HEK293 (cell line): ENCODE results near the gene BORCS6.

Experiments
- CTCF ChIA-PET: fragments of 350-600 bp; formaldehyde crosslinking; extraction: SDS; loops from one replicate; lab custom pipeline; 2021; ENCODE audit warnings: antibody characterized with exemption; lab: Yijun Ruan, JAX
- POLR2A ChIA-PET: fragments of 300-600 bp; formaldehyde crosslinking; extraction: SDS; loops from one replicate; lab custom pipeline; 2020; ENCODE audit warnings: antibody characterized with exemption, inconsistent platforms; lab: Yijun Ruan, JAX
- H3K27ac ChIP-seq: fragments of 200-500 bp; sonication (Bioruptor generic); 2 replicates; pipeline ENCODE4 v1.5.1; 2014; ENCODE audit warnings: low read depth, low read length, control low read depth, inconsistent platforms; ENCODE audit errors: extremely low read depth
- H3K36me3 ChIP-seq, 2 experiments: fragments of 200-500 bp in 1 of 2; sonication (Bioruptor generic) in 1 of 2; 1 replicate in 1 of 2; 2 replicates in 1 of 2; pipeline ENCODE4 v1.5.1; 2014 to 2017; ENCODE audit warnings: inconsistent platforms in 2 of 2, low read length in 2 of 2; ENCODE audit not compliant: control insufficient read depth in 2 of 2, insufficient read depth in 1 of 2
- H3K4me1 ChIP-seq: fragments of 200-500 bp; sonication (Bioruptor generic); 2 replicates; pipeline ENCODE4 v1.5.1; 2014; ENCODE audit warnings: mild to moderate bottlenecking, low read length, inconsistent platforms; ENCODE audit not compliant: control insufficient read depth, insufficient read depth
- H3K4me3 ChIP-seq: 2 replicates; pipeline ENCODE4 v1.5.1; 2011; ENCODE audit warnings: low read depth, mild to moderate bottlenecking, control low read depth, low read length, moderate library complexity
- H3K9me3 ChIP-seq: fragments of 200-500 bp; sonication (Bioruptor generic); 2 replicates; pipeline ENCODE4 v1.5.1; 2014; ENCODE audit warnings: low read depth, low read length, inconsistent platforms; ENCODE audit not compliant: control insufficient read depth, insufficient read depth
- KLF1 ChIP-seq: fragments of 450-650 bp; formaldehyde crosslinking; IDR thresholded peaks from 2 replicates; pipeline ENCODE4 v1.5.1; 2016; ENCODE audit warnings: missing biosample characterization, missing genetic modification characterization
- KLF10 ChIP-seq: fragments of 450-650 bp; IDR thresholded peaks from 2 replicates; pipeline ENCODE4 v1.5.1; 2018; ENCODE audit warnings: missing biosample characterization, mild to moderate bottlenecking, missing genetic modification characterization
- OSR2 ChIP-seq: fragments of 450-650 bp; formaldehyde crosslinking; IDR thresholded peaks from 2 replicates; pipeline ENCODE4 v1.5.1; 2016; ENCODE audit warnings: missing biosample characterization, missing genetic modification characterization
- PBX3 ChIP-seq: sonication (generic); formaldehyde crosslinking; IDR thresholded peaks from 2 replicates; pipeline ENCODE4 v1.8.1; 2022; ENCODE audit warnings: mild to moderate bottlenecking, moderate library complexity, missing genetic modification reagents
- SETDB1 ChIP-seq: IDR thresholded peaks from one replicate; pipeline ENCODE4 v1.6.1; 2017; ENCODE audit warnings: mild to moderate bottlenecking, low read length, moderate library complexity, mixed read lengths; ENCODE audit not compliant: insufficient read length
- YY1 ChIP-seq: fragments of 450-650 bp; formaldehyde crosslinking; IDR thresholded peaks from 2 replicates; pipeline ENCODE4 v1.5.1; 2018; ENCODE audit warnings: missing biosample characterization, missing genetic modification characterization
- YY2 ChIP-seq: fragments of 450-650 bp; formaldehyde crosslinking; IDR thresholded peaks from 2 replicates; pipeline ENCODE4 v1.5.1; 2016; ENCODE audit warnings: missing biosample characterization, missing genetic modification characterization
- ZBTB17 ChIP-seq: fragments of 450-650 bp; formaldehyde crosslinking; IDR thresholded peaks from 2 replicates; pipeline ENCODE4 v1.5.1; 2016; ENCODE audit warnings: missing biosample characterization, missing genetic modification characterization
- ZBTB20 ChIP-seq: fragments of 450-650 bp; formaldehyde crosslinking; IDR thresholded peaks from 2 replicates; pipeline ENCODE4 v1.5.1; 2016; ENCODE audit warnings: missing biosample characterization, missing genetic modification characterization
- ZBTB7A ChIP-seq: fragments of 450-650 bp; formaldehyde crosslinking; IDR thresholded peaks from 2 replicates; pipeline ENCODE4 v1.5.1; 2016; ENCODE audit warnings: low read depth, missing biosample characterization, missing genetic modification characterization
- ZEB2 ChIP-seq: fragments of 450-650 bp; formaldehyde crosslinking; IDR thresholded peaks from 2 replicates; pipeline ENCODE4 v1.5.1; 2016; ENCODE audit warnings: missing biosample characterization, missing genetic modification characterization
- ZFHX2 ChIP-seq: fragments of 450-650 bp; formaldehyde crosslinking; conservative IDR thresholded peaks from 2 replicates; pipeline ENCODE4 v1.5.1; 2016; ENCODE audit warnings: missing biosample characterization, missing genetic modification characterization
- ZFP69B ChIP-seq: fragments of 450-650 bp; formaldehyde crosslinking; IDR thresholded peaks from 2 replicates; pipeline ENCODE4 v1.5.1; 2016; ENCODE audit warnings: missing biosample characterization, missing genetic modification characterization
- ZNF155 ChIP-seq: fragments of 450-650 bp; formaldehyde crosslinking; IDR thresholded peaks from 2 replicates; pipeline ENCODE4 v1.5.1; 2016; ENCODE audit warnings: missing biosample characterization, missing genetic modification characterization
- ZNF174 ChIP-seq: fragments of 450-650 bp; formaldehyde crosslinking; IDR thresholded peaks from 2 replicates; pipeline ENCODE4 v1.5.0; 2017; ENCODE audit warnings: missing biosample characterization, mild to moderate bottlenecking, missing genetic modification characterization
- ZNF202 ChIP-seq: fragments of 450-650 bp; formaldehyde crosslinking; IDR thresholded peaks from 2 replicates; pipeline ENCODE4 v1.5.1; 2016; ENCODE audit warnings: missing biosample characterization, missing genetic modification characterization, borderline replicate concordance
- ZNF23 ChIP-seq: fragments of 450-650 bp; formaldehyde crosslinking; IDR thresholded peaks from 2 replicates; pipeline ENCODE4 v1.5.1; 2016; ENCODE audit warnings: missing biosample characterization, missing genetic modification characterization, borderline replicate concordance
- ZNF24 ChIP-seq: fragments of 450-650 bp; formaldehyde crosslinking; IDR thresholded peaks from 2 replicates; pipeline ENCODE4 v1.5.1; 2016; ENCODE audit warnings: missing biosample characterization, missing genetic modification characterization
- ZNF341 ChIP-seq: fragments of 450-650 bp; formaldehyde crosslinking; IDR thresholded peaks from 2 replicates; pipeline ENCODE4; 2016; ENCODE audit warnings: low read depth, missing biosample characterization, missing genetic modification characterization
- ZNF350 ChIP-seq: fragments of 450-650 bp; formaldehyde crosslinking; IDR thresholded peaks from 2 replicates; pipeline ENCODE4 v1.5.0; 2017; ENCODE audit warnings: missing biosample characterization, mild to moderate bottlenecking, missing genetic modification characterization
- ZNF423 ChIP-seq: fragments of 450-650 bp; formaldehyde crosslinking; IDR thresholded peaks from 2 replicates; pipeline ENCODE4 v1.5.1; 2016; ENCODE audit warnings: missing biosample characterization, missing genetic modification characterization
- ZNF513 ChIP-seq: fragments of 450-650 bp; IDR thresholded peaks from 2 replicates; pipeline ENCODE4 v1.5.1; 2018; ENCODE audit warnings: missing biosample characterization, missing genetic modification characterization
- ZNF561 ChIP-seq: fragments of 450-650 bp; IDR thresholded peaks from 2 replicates; pipeline ENCODE4 v1.5.1; 2018; ENCODE audit warnings: missing biosample characterization, missing genetic modification characterization, borderline replicate concordance
- ZNF596 ChIP-seq: fragments of 450-650 bp; IDR thresholded peaks from 2 replicates; pipeline ENCODE4 v1.5.0; 2018; ENCODE audit warnings: missing biosample characterization, mild to moderate bottlenecking, missing genetic modification characterization, moderate library complexity
- ZNF791 ChIP-seq: fragments of 450-650 bp; formaldehyde crosslinking; IDR thresholded peaks from 2 replicates; pipeline ENCODE4 v1.5.1; 2016; ENCODE audit warnings: missing biosample characterization, missing genetic modification characterization
- ZNF843 ChIP-seq: fragments of 450-650 bp; formaldehyde crosslinking; IDR thresholded peaks from 2 replicates; pipeline ENCODE4 v1.5.1; 2016; ENCODE audit warnings: missing biosample characterization, missing genetic modification characterization
- ZSCAN30 ChIP-seq: fragments of 450-650 bp; IDR thresholded peaks from 2 replicates; pipeline ENCODE4 v1.5.1; 2018; ENCODE audit warnings: missing biosample characterization, mild to moderate bottlenecking, missing genetic modification characterization, moderate library complexity
- TF ChIP-seq, protein P1 (sequence below): fragments of 450-650 bp; formaldehyde crosslinking; IDR thresholded peaks from 2 replicates; pipeline ENCODE4 v1.5.1; 2016; ENCODE audit warnings: missing biosample characterization, missing genetic modification characterization
- TF ChIP-seq, protein P2 (sequence below): IDR thresholded peaks from 2 replicates; pipeline ENCODE4 v1.6.1; 2011; ENCODE audit warnings: mild to moderate bottlenecking, low read depth, low read length, borderline replicate concordance
- TF ChIP-seq, protein P3 (sequence below): fragments of 450-650 bp; formaldehyde crosslinking; IDR thresholded peaks from 2 replicates; pipeline ENCODE4 v1.5.1; 2016; ENCODE audit warnings: missing biosample characterization, missing genetic modification characterization
- TF ChIP-seq, protein P4 (sequence below): fragments of 450-650 bp; formaldehyde crosslinking; IDR thresholded peaks from 2 replicates; pipeline ENCODE4 v1.5.1; 2016; ENCODE audit warnings: missing biosample characterization, missing genetic modification characterization

The BORCS6 gene

DNA sequence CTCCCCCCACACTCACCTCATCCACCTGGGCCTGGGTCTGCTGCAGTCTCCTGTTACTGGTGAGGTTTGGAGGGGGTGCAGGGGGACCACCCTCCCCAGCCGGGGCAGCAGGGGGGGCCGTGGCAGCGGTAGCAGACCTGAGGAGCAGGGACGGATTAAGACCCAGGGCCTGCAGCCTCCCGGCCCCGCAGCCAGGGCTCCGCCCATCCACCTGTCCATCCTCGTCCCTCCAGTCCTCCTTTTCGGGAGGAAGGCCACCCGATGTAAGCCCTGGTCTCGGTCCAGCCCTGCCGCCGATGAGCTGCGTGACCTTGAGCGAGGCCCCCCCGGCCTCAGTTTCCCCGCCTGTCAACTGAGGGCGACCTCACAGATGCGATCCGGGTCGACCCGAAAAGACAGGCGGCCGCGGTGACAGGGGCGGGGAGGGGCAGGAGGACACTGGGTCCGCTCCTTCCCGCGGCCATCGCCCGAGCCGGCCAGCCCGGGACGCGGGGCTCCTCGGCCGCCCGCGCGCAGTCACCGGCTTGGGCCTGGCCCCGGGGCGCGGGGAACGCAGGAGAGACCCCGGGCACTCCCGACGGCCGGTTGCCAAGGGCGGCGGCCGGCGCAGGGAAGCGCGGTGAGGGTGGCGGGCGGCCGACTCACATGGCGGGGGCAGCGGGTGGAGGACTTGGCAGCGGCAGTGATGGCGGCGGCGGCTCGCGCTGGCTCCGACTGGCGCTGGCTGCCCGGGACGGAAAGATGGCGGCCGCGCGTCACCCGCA, 27.6 kb downstream of the BORCS6 start, which contains the start of gene VAMP2:
Gene VAMP2 (minus strand): TSS at position 716 of the 764 bp plus-strand sequence. CDS start 69 bp downstream, at position 647.
- CTCF ChIA-PET: no interaction called here
- no peaks in the 10 kb centered on the region for H3K9me3 ChIP-seq
- H3K4me3 ChIP-seq: peak within 1 kb of the TSS; percentile 89
- H3K27ac ChIP-seq: peak within 1 kb of the TSS; percentile 96
- peaks cover 24% of the 10 kb centered on the region for H3K4me1 ChIP-seq
- POLR2A ChIA-PET: interaction anchor here (0.6 to 1.6 kb wide), 3 partner anchors 9 to 31 kb away, joined by 4 to 7 read pairs (median 4); no protein-coding TSS in a partner anchor
- H3K36me3 ChIP-seq: peaks cover 15 to 34% of the 10 kb centered on the region in 2 experiments; a peak in 2 of 3 replicates
- TF ChIP-seq, protein P1, sequence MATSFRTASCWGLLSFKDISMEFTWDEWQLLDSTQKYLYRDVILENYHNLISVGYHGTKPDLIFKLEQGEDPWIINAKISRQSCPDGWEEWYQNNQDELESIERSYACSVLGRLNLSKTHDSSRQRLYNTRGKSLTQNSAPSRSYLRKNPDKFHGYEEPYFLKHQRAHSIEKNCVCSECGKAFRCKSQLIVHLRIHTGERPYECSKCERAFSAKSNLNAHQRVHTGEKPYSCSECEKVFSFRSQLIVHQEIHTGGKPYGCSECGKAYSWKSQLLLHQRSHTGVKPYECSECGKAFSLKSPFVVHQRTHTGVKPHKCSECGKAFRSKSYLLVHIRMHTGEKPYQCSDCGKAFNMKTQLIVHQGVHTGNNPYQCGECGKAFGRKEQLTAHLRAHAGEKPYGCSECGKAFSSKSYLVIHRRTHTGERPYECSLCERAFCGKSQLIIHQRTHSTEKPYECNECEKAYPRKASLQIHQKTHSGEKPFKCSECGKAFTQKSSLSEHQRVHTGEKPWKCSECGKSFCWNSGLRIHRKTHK (tag by site-specific recombination): no peak
- TF ChIP-seq ZEB2 (no peak), ZBTB7A (tag by site-specific recombination) (peak; percentile 58; the same call in 1 of the 2 replicates), ZNF513 (tag by site-specific recombination) (no peak), ZNF155 (tag by site-specific recombination) (no peak), ZNF23 (no peak), ZBTB20 (tag by site-specific recombination) (no peak), ZFHX2 (tag by site-specific recombination) (0 out of 2 replicates have a peak, but pooled peaks have one; percentile 47), OSR2 (tag by site-specific recombination) (no peak), SETDB1 (no peak), ZNF843 (tag by site-specific recombination) (0 out of 2 replicates have a peak, but pooled peaks have one; percentile 19), ZNF596 (peak; percentile 40), ZSCAN30 (tag by site-specific recombination) (0 out of 2 replicates have a peak, but pooled peaks have one; percentile 34), ZNF561 (0 out of 2 replicates have a peak, but pooled peaks have one; percentile 69), ZNF24 (tag by site-specific recombination) (no peak), ZNF341 (tag by site-specific recombination) (peak; percentile 39; the same call in 1 of the 2 replicates), KLF10 (peak; percentile 68; the same call in 1 of the 2 replicates), ZNF174 (tag by site-specific recombination) (no peak), YY1 (peak; percentile 78; the same call in 1 of the 2 replicates), YY2 (tag by site-specific recombination) (peak; percentile 54; the same call in 1 of the 2 replicates), ZNF423 (tag by site-specific recombination) (no peak; the same call in 1 of the 2 replicates), ZFP69B (no peak), ZNF791 (tag by site-specific recombination) (no peak), ZNF350 (tag by site-specific recombination) (no peak), ZBTB17 (tag by site-specific recombination) (0 out of 2 replicates have a peak, but pooled peaks have one; percentile 10), PBX3 (CRISPR knock-in tag) (peak; percentile 40; the same call in 1 of the 2 replicates), ZNF202 (no peak), KLF1 (tag by site-specific recombination) (peak; percentile 48; the same call in 1 of the 2 replicates)
- TF ChIP-seq, protein P2, sequence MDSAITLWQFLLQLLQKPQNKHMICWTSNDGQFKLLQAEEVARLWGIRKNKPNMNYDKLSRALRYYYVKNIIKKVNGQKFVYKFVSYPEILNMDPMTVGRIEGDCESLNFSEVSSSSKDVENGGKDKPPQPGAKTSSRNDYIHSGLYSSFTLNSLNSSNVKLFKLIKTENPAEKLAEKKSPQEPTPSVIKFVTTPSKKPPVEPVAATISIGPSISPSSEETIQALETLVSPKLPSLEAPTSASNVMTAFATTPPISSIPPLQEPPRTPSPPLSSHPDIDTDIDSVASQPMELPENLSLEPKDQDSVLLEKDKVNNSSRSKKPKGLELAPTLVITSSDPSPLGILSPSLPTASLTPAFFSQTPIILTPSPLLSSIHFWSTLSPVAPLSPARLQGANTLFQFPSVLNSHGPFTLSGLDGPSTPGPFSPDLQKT: no peak
- TF ChIP-seq, protein P3, sequence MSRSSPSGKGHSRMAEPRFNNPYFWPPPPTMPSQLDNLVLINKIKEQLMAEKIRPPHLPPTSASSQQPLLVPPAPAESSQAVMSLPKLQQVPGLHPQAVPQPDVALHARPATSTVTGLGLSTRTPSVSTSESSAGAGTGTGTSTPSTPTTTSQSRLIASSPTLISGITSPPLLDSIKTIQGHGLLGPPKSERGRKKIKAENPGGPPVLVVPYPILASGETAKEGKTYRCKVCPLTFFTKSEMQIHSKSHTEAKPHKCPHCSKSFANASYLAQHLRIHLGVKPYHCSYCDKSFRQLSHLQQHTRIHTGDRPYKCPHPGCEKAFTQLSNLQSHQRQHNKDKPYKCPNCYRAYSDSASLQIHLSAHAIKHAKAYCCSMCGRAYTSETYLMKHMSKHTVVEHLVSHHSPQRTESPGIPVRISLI (tag by site-specific recombination): no peak
- TF ChIP-seq, protein P4, sequence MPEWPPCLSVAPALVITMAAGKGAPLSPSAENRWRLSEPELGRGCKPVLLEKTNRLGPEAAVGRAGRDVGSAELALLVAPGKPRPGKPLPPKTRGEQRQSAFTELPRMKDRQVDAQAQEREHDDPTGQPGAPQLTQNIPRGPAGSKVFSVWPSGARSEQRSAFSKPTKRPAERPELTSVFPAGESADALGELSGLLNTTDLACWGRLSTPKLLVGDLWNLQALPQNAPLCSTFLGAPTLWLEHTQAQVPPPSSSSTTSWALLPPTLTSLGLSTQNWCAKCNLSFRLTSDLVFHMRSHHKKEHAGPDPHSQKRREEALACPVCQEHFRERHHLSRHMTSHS (tag by site-specific recombination): no peak
